SK-N-SH (cell line): ENCODE results near the gene ZSCAN25. TPM values are rescaled to one million over a fixed set of nuclear protein-coding genes. Genes with fewer than 3 reads are reported as not detected.

Experiments used
- CTCF ChIA-PET: fragments of 300-600, 350-600 bp; formaldehyde crosslinking; extraction: SDS; loops from one replicate; lab custom pipeline; 2021; lab: Yijun Ruan, JAX
- POLR2A ChIA-PET: fragments of 350-600 bp; sonication (Branson Sonifier 250); formaldehyde crosslinking; extraction: SDS; loops from one replicate; lab custom pipeline; 2020; ENCODE audit warnings: antibody characterized with exemption, inconsistent platforms; lab: Yijun Ruan, JAX
- DNase-seq: peaks from one replicate; pipeline ENCODE4 v3.0.0; 2012
- H2AFZ ChIP-seq: fragments of 200-600 bp; sonication (generic); 2 replicates; pipeline ENCODE4 v1.8.1; 2016; ENCODE audit warnings: antibody characterized with exemption, mild to moderate bottlenecking, low read depth
- H3F3A ChIP-seq: fragments of 200-600 bp; sonication (generic); replicated peaks from 2 replicates; pipeline ENCODE3; 2016; ENCODE audit warnings: antibody characterized with exemption, mild to moderate bottlenecking; ENCODE audit not compliant: insufficient read depth
- H3K27ac ChIP-seq, 2 experiments: fragments of 200-500 bp in 1 of 2; fragments of 200-600 bp in 1 of 2; sonication (Bioruptor generic) in 1 of 2; sonication (generic), shearing (Covaris generic) in 1 of 2; 2 replicates each; pipeline versions ENCODE4 v1.5.1 to v1.6.1; 2014 to 2016; ENCODE audit warnings: low read depth in 2 of 2, inconsistent platforms in 1 of 2, low read length in 1 of 2, mild to moderate bottlenecking in 1 of 2, mixed read lengths in 1 of 2
- H3K27me3 ChIP-seq: fragments of 200-600 bp; sonication (generic), shearing (Covaris generic); 2 replicates; pipeline ENCODE4 v1.6.1; 2016; ENCODE audit warnings: mixed run types; ENCODE audit not compliant: insufficient read depth
- H3K36me3 ChIP-seq, 2 experiments: fragments of 200-500 bp in 1 of 2; fragments of 200-600 bp in 1 of 2; sonication (Bioruptor generic) in 1 of 2; sonication (generic) in 1 of 2; replicated peaks in 1 of 2; 2 replicates each; pipeline versions ENCODE3 to v1.5.1; 2014 to 2016; ENCODE audit warnings: low read length in 1 of 2, mild to moderate bottlenecking in 1 of 2; ENCODE audit not compliant: insufficient read depth in 2 of 2, control insufficient read depth in 1 of 2
- H3K4me1 ChIP-seq, 2 experiments: fragments of 200-500 bp in 1 of 2; fragments of 200-600 bp in 1 of 2; sonication (Bioruptor generic) in 1 of 2; sonication (generic), shearing (Covaris generic) in 1 of 2; 2 replicates each; pipeline versions ENCODE4 v1.5.1 to v1.6.1; 2014 to 2016; ENCODE audit warnings: low read depth in 1 of 2, low read length in 1 of 2, mixed run types in 1 of 2; ENCODE audit not compliant: insufficient read depth in 2 of 2, control insufficient read depth in 1 of 2
- H3K4me2 ChIP-seq: fragments of 200-600 bp; sonication (generic), shearing (Covaris generic); 2 replicates; pipeline ENCODE4 v1.6.1; 2017; ENCODE audit warnings: mixed run types
- H3K4me3 ChIP-seq, 2 experiments: fragments of 200-500 bp in 1 of 2; fragments of 200-600 bp in 1 of 2; sonication (Bioruptor generic) in 1 of 2; sonication (generic), shearing (Covaris generic) in 1 of 2; 2 replicates each; pipeline versions ENCODE4 v1.5.1 to v1.8.1; 2014 to 2016; ENCODE audit warnings: low read depth in 2 of 2, inconsistent platforms in 1 of 2, low read length in 1 of 2, mild to moderate bottlenecking in 1 of 2, mixed read lengths in 1 of 2, moderate library complexity in 1 of 2
- H3K79me2 ChIP-seq: fragments of 200-600 bp; sonication (generic); 2 replicates; pipeline ENCODE4 v1.8.1; 2017; ENCODE audit warnings: mild to moderate bottlenecking; ENCODE audit not compliant: insufficient read depth
- H3K9ac ChIP-seq: fragments of 200-600 bp; sonication (generic); 2 replicates; pipeline ENCODE4 v1.6.1; 2017; ENCODE audit warnings: mixed run types
- H3K9me2 ChIP-seq: fragments of 200-600 bp; sonication (generic); 2 replicates; pipeline ENCODE4 v1.6.1; 2017; ENCODE audit warnings: mixed run types
- H3K9me3 ChIP-seq: fragments of 200-600 bp; sonication (generic); 2 replicates; pipeline ENCODE4 v1.6.1; 2017; ENCODE audit warnings: mixed run types, mild to moderate bottlenecking, moderate library complexity
- H4K20me1 ChIP-seq: fragments of 200-600 bp; sonication (generic); 2 replicates; pipeline ENCODE4 v1.6.1; 2017; ENCODE audit warnings: mild to moderate bottlenecking, mixed run types; ENCODE audit not compliant: insufficient read depth
- CHD2 ChIP-seq: fragments of 150-350 bp; IDR thresholded peaks from 2 replicates; pipeline ENCODE4 v1.6.1; 2018; ENCODE audit warnings: low read length; ENCODE audit not compliant: partially characterized antibody
- ELF1 ChIP-seq: IDR thresholded peaks from 2 replicates; pipeline ENCODE4 v1.4.0; 2012
- EP300 ChIP-seq, 2 experiments: IDR thresholded peaks; 2 replicates each; pipeline versions ENCODE4 v1.4.0 to v1.6.1; 2012; ENCODE audit warnings: borderline replicate concordance in 1 of 2, low read depth in 1 of 2, low read length in 1 of 2
- EZH2phosphoT487 ChIP-seq: fragments of 200-600 bp; sonication (generic); IDR thresholded peaks from 2 replicates; pipeline ENCODE4 v1.6.1; 2017; ENCODE audit warnings: low read depth, mixed run types, mild to moderate bottlenecking, antibody characterized with exemption, moderate library complexity, borderline replicate concordance
- FOXM1 ChIP-seq: IDR thresholded peaks from 2 replicates; pipeline ENCODE4 v1.4.0; 2012; ENCODE audit warnings: low read depth, mild to moderate bottlenecking
- MEF2A ChIP-seq: IDR thresholded peaks from 2 replicates; pipeline ENCODE4 v1.4.0; 2012; ENCODE audit warnings: low read depth, borderline replicate concordance
- NFIC ChIP-seq: IDR thresholded peaks from 2 replicates; pipeline ENCODE4 v1.4.0; 2012; ENCODE audit warnings: borderline replicate concordance
- NRF1 ChIP-seq: IDR thresholded peaks from 2 replicates; pipeline ENCODE4 v1.6.1; 2012; ENCODE audit warnings: low read depth, mild to moderate bottlenecking, low read length
- RCOR1 ChIP-seq: fragments of 150-350 bp; IDR thresholded peaks from 2 replicates; pipeline ENCODE4 v1.6.1; 2017; ENCODE audit warnings: antibody characterized with exemption, low read length
- RFX5 ChIP-seq: IDR thresholded peaks from 2 replicates; pipeline ENCODE4 v1.6.1; 2012; ENCODE audit warnings: mild to moderate bottlenecking, improper control_type of control experiment, low read length
- RXRA ChIP-seq: IDR thresholded peaks from 2 replicates; pipeline ENCODE4 v1.4.0; 2012; ENCODE audit warnings: low read depth, mild to moderate bottlenecking, borderline replicate concordance
- TAF1 ChIP-seq: IDR thresholded peaks from 2 replicates; pipeline ENCODE4 v1.6.1; 2012; ENCODE audit warnings: low read depth, mild to moderate bottlenecking, low read length, moderate library complexity, borderline replicate concordance
- TEAD4 ChIP-seq: IDR thresholded peaks from 2 replicates; pipeline ENCODE4 v1.4.0; 2012; ENCODE audit warnings: mild to moderate bottlenecking, borderline replicate concordance; ENCODE audit not compliant: insufficient read depth
- YY1 ChIP-seq: IDR thresholded peaks from 2 replicates; pipeline ENCODE4 v1.4.0; 2012; ENCODE audit warnings: low read depth, mild to moderate bottlenecking
- WGBS: methylation state at CpG from one replicate; pipeline ENCODE4 v1.1.6; 2017; ENCODE audit warnings: low lambda C conversion rate; 5-methylcytosine and 5-hydroxymethylcytosine counted together
- polyA plus RNA-seq, 3 experiments: library from polyadenylated mRNA; depleted of rRNA; stranded (reverse); fragments of >200 nt; gene quantifications; 2 replicates each; pipeline ENCODE4 v1.2.3, GENCODE V29; 2012
- TF ChIP-seq, protein P1 (sequence below): IDR thresholded peaks from 2 replicates; pipeline ENCODE4 v1.4.0; 2012; ENCODE audit warnings: low read depth, borderline replicate concordance
- TF ChIP-seq, protein P2 (sequence below): fragments of 150-350 bp; IDR thresholded peaks from 2 replicates; pipeline ENCODE4 v1.6.1; 2016; ENCODE audit warnings: mild to moderate bottlenecking, low read depth, low read length
- TF ChIP-seq, protein P3 (sequence below): IDR thresholded peaks from 2 replicates; pipeline ENCODE4 v1.4.0; 2012; ENCODE audit warnings: low read depth, borderline replicate concordance
- TF ChIP-seq, protein P4 (sequence below): IDR thresholded peaks from 2 replicates; pipeline ENCODE4; 2012
- TF ChIP-seq, protein P5 (sequence below): fragments of 150-350 bp; IDR thresholded peaks from 2 replicates; pipeline ENCODE4 v1.6.1; 2017; ENCODE audit warnings: antibody characterized with exemption, low read length, low read depth, borderline replicate concordance
- TF ChIP-seq, protein P6 (sequence below): fragments of 200-600 bp; sonication (generic); IDR thresholded peaks from 2 replicates; pipeline ENCODE4 v1.6.1; 2017; ENCODE audit warnings: antibody characterized with exemption, mild to moderate bottlenecking, moderate library complexity

The ZSCAN25 gene
- polyA plus RNA-seq, 1 of the 3 experiments (the other 2 are of a cell fraction), result 14.9 TPM

DNA sequence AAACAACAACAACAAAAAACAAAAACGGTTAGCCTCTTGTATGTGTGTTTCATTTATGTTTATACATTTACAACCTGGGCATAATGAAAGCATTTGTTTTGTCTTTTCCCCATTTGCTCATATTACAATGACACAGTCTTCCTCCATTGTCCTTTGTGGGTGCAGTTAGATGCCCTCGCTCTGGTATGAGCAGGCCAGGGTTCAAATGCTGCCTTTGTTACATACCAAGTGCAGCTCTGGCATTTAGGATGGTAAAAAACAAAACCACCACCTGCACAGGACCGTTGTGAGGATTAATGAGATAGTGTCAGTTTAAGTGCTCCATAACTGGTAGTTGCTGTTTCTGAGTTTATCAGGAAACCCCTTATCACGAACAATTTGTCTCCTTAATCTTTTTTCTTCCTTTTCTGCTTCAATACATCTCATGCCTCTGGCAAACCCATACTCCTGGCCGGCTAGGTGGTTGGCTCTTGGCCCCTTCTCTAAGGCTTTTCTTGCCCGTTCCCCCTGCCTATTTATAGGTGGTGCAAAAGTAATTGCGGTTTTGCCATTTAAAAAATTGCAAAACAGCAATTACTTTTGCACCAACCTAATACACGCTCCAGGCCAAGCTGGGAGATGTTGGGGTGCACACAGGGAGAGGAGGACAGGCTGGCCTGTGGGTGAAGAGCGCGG, 37.3 kb upstream of the ZSCAN25 start (continued):
- no peak for TF ChIP-seq NRF1

DNA sequence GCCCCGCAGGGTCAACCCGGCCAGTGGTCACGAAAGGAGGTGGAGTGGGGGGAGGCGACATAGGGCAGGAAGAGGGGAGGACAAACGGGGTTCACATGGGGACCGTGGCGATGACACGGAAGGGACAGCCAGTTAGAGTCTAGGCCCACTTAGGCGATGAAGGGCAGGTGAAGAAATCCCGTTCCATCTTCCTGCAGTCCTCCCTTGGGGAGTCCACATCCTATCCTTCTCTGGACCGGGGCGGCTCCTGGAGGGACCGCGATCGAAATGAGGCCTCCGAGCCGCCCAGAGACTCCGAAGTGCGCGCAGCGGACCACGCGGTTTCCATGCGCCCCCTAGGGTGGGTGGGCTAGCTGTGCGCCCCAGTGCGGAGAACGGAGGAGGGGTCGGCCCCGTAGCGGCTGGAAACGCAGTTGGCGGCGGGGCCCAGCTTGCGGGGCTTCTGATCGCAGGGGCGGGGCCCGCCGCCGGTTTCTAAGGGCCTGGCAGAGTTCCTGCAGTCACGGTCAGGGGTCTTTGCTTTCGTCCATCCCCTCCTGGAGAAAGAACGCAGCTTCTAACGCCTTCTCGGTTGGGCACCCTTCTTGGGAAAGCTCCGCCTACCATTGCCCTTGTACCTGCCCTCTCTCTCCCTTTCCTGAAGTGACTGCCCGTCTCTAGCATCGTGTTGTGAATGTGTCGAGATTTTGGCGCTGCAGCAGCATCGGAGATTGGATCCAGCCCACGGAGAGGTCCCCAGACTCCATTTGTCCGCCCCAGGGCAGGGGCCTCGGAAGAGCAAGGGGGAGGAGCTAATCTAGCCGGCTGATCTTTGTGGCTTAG, 36.6 kb upstream of the ZSCAN25 start:
- Histone ChIP-seq H3K9me2 (no peaks in the 10 kb centered on the region), H3K79me2 (no peaks in the 10 kb centered on the region), H3K27me3 (no peaks in the 10 kb centered on the region), H3K4me1 (peaks cover 4 to 11% of the 10 kb centered on the region in 2 experiments; a peak in 2 of 4 replicates), H3K9me3 (no peaks in the 10 kb centered on the region), H2AFZ (peak overlapping the region; percentile 90), H4K20me1 (no peaks in the 10 kb centered on the region), H3K4me3 (peak overlapping the region; percentile 58 to 70), H3K9ac (peak overlapping the region; percentile 59), H3F3A (peaks cover 40% of the 10 kb centered on the region), H3K27ac (peak overlapping the region in 1 of 2 experiments; percentile 71; a peak in 2 of 4 replicates), H3K4me2 (peak overlapping the region; percentile 92), H3K36me3 (peaks cover 0 to 3% of the 10 kb centered on the region in 2 experiments)
- CTCF ChIA-PET, result interaction anchor here (0.6 to 3.7 kb wide), 12 partner anchors 9 to 115 kb away, joined by 3 to 27 read pairs (median 6); partner anchors contain the start of genes ATP5MF, ZKSCAN5, ZNF394 and ZNF655
- WGBS, result 23% methylated on average over 39 of the region's 54 CpGs
- POLR2A ChIA-PET, result interaction anchor here (0.5 to 2.6 kb wide), 10 partner anchors 21 to 255 kb away, joined by 3 to 23 read pairs (median 4); partner anchors contain the start of genes FAM200A, ZKSCAN5, ZNF394 and ZNF655
- peak; percentile 91 for DNase-seq
- TF ChIP-seq, protein P1, sequence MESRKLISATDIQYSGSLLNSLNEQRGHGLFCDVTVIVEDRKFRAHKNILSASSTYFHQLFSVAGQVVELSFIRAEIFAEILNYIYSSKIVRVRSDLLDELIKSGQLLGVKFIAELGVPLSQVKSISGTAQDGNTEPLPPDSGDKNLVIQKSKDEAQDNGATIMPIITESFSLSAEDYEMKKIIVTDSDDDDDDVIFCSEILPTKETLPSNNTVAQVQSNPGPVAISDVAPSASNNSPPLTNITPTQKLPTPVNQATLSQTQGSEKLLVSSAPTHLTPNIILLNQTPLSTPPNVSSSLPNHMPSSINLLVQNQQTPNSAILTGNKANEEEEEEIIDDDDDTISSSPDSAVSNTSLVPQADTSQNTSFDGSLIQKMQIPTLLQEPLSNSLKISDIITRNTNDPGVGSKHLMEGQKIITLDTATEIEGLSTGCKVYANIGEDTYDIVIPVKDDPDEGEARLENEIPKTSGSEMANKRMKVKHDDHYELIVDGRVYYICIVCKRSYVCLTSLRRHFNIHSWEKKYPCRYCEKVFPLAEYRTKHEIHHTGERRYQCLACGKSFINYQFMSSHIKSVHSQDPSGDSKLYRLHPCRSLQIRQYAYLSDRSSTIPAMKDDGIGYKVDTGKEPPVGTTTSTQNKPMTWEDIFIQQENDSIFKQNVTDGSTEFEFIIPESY, result no peak
- TF ChIP-seq, protein P2, sequence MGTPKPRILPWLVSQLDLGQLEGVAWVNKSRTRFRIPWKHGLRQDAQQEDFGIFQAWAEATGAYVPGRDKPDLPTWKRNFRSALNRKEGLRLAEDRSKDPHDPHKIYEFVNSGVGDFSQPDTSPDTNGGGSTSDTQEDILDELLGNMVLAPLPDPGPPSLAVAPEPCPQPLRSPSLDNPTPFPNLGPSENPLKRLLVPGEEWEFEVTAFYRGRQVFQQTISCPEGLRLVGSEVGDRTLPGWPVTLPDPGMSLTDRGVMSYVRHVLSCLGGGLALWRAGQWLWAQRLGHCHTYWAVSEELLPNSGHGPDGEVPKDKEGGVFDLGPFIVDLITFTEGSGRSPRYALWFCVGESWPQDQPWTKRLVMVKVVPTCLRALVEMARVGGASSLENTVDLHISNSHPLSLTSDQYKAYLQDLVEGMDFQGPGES, result no peak
- TF ChIP-seq ELF1, result no peak
- TF ChIP-seq CHD2, result no peak
- no peak for TF ChIP-seq NRF1
- no peak for TF ChIP-seq TEAD4
- TF ChIP-seq FOXM1, result no peak
- TF ChIP-seq TAF1, result no peak
- no peak for TF ChIP-seq RXRA
- TF ChIP-seq EP300 (IDR thresholded peaks at IDR 0.05; ENCODE audit: borderline replicate concordance in 1 of 2, low read depth in 1 of 2, low read length in 1 of 2), result no peak
- TF ChIP-seq MEF2A, result no peak
- no peak for TF ChIP-seq RFX5
- TF ChIP-seq YY1, result no peak
- TF ChIP-seq, protein P3, sequence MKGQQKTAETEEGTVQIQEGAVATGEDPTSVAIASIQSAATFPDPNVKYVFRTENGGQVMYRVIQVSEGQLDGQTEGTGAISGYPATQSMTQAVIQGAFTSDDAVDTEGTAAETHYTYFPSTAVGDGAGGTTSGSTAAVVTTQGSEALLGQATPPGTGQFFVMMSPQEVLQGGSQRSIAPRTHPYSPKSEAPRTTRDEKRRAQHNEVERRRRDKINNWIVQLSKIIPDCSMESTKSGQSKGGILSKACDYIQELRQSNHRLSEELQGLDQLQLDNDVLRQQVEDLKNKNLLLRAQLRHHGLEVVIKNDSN, result no peak
- TF ChIP-seq, protein P4, sequence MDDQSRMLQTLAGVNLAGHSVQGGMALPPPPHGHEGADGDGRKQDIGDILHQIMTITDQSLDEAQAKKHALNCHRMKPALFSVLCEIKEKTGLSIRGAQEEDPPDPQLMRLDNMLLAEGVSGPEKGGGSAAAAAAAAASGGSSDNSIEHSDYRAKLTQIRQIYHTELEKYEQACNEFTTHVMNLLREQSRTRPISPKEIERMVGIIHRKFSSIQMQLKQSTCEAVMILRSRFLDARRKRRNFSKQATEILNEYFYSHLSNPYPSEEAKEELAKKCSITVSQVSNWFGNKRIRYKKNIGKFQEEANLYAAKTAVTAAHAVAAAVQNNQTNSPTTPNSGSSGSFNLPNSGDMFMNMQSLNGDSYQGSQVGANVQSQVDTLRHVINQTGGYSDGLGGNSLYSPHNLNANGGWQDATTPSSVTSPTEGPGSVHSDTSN, result no peak
- no peak for TF ChIP-seq NFIC
- TF ChIP-seq, protein P5, sequence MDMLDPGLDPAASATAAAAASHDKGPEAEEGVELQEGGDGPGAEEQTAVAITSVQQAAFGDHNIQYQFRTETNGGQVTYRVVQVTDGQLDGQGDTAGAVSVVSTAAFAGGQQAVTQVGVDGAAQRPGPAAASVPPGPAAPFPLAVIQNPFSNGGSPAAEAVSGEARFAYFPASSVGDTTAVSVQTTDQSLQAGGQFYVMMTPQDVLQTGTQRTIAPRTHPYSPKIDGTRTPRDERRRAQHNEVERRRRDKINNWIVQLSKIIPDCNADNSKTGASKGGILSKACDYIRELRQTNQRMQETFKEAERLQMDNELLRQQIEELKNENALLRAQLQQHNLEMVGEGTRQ, result no peak
- TF ChIP-seq EZH2phosphoT487, result no peak
- TF ChIP-seq RCOR1, result peak; percentile 15; the same call in 1 of the 2 replicates
- TF ChIP-seq, protein P6, sequence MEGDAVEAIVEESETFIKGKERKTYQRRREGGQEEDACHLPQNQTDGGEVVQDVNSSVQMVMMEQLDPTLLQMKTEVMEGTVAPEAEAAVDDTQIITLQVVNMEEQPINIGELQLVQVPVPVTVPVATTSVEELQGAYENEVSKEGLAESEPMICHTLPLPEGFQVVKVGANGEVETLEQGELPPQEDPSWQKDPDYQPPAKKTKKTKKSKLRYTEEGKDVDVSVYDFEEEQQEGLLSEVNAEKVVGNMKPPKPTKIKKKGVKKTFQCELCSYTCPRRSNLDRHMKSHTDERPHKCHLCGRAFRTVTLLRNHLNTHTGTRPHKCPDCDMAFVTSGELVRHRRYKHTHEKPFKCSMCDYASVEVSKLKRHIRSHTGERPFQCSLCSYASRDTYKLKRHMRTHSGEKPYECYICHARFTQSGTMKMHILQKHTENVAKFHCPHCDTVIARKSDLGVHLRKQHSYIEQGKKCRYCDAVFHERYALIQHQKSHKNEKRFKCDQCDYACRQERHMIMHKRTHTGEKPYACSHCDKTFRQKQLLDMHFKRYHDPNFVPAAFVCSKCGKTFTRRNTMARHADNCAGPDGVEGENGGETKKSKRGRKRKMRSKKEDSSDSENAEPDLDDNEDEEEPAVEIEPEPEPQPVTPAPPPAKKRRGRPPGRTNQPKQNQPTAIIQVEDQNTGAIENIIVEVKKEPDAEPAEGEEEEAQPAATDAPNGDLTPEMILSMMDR, result peak; percentile 62
